Tibial artery (tissue), 4 donors: ENCODE data around the gene HINT3.

Experiments
- DNase-seq, 2 donors: peaks; one replicate each; pipeline ENCODE4 v3.0.0-alpha.2; 2019
- H3K27ac ChIP-seq, 2 donors: fragments of 200-600 bp; sonication (generic) in 1 of 2; 1 replicate in 1 of 2; 2 replicates in 1 of 2; pipeline ENCODE4 v1.5.1; 2018 to 2019; ENCODE audit warnings: mild to moderate bottlenecking in 1 of 2
- H3K27me3 ChIP-seq, 2 donors: fragments of 200-600 bp; sonication (generic) in 1 of 2; one replicate each; pipeline versions ENCODE4 v1.5.1 to v1.6.0; 2016 to 2019
- H3K36me3 ChIP-seq, 3 donors: fragments of 200-600 bp; sonication (generic) in 2 of 3; one replicate each; pipeline ENCODE4 v1.5.1; 2016 to 2019; ENCODE audit warnings: mild to moderate bottlenecking in 2 of 3
- H3K4me1 ChIP-seq, 4 donors: fragments of 200-600 bp; sonication (generic) in 2 of 4; 1 replicate in 3 of 4; 2 replicates in 1 of 4; pipeline ENCODE4 v1.5.1; 2016 to 2019
- H3K4me3 ChIP-seq, 2 donors: fragments of 200-600 bp; sonication (generic) in 1 of 2; 1 replicate in 1 of 2; 2 replicates in 1 of 2; pipeline ENCODE4 v1.5.1; 2018 to 2019; ENCODE audit warnings: mild to moderate bottlenecking in 2 of 2
- H3K9me3 ChIP-seq, 3 donors: fragments of 200-600 bp; sonication (generic) in 1 of 3; one replicate each; pipeline ENCODE4 v1.5.1; 2016 to 2019
- intact Hi-C: fragments of 100-400 bp; cut with DNase I; formaldehyde crosslinking; loops from one replicate; pipeline ENCODE4 v1.15.0; 2023; ENCODE audit warnings: low total_unique reads
- TF ChIP-seq, protein P1 (sequence below), 2 experiments: fragments of 200-600 bp in 1 of 2; fragments of 450-650 bp in 1 of 2; IDR thresholded peaks; one replicate each; pipeline ENCODE4 v1.5.1; 2017 to 2019; ENCODE audit warnings: antibody characterized with exemption in 2 of 2, mild to moderate bottlenecking in 1 of 2, moderate library complexity in 1 of 2

Gene HINT3

GRCh38 chr6:125924169-125924568 lies 32.4 kb upstream of the HINT3 start:
- Histone ChIP-seq H3K9me3 (no peaks in the 10 kb centered on the region), H3K4me3 (no peak overlapping the region), H3K27ac (no peak overlapping the region), H3K36me3 (peaks cover 51 to 62% (median 62%) of the 10 kb centered on the region in 3 donors), H3K4me1 (peaks cover 0 to 6% (median 2%) of the 10 kb centered on the region in 4 donors), H3K27me3 (no peaks in the 10 kb centered on the region)
- DNase-seq: no peak
- TF ChIP-seq, protein P1, sequence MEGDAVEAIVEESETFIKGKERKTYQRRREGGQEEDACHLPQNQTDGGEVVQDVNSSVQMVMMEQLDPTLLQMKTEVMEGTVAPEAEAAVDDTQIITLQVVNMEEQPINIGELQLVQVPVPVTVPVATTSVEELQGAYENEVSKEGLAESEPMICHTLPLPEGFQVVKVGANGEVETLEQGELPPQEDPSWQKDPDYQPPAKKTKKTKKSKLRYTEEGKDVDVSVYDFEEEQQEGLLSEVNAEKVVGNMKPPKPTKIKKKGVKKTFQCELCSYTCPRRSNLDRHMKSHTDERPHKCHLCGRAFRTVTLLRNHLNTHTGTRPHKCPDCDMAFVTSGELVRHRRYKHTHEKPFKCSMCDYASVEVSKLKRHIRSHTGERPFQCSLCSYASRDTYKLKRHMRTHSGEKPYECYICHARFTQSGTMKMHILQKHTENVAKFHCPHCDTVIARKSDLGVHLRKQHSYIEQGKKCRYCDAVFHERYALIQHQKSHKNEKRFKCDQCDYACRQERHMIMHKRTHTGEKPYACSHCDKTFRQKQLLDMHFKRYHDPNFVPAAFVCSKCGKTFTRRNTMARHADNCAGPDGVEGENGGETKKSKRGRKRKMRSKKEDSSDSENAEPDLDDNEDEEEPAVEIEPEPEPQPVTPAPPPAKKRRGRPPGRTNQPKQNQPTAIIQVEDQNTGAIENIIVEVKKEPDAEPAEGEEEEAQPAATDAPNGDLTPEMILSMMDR (IDR thresholded peaks at IDR 0.05): no peak
- intact Hi-C loops: no loop called here

DNA sequence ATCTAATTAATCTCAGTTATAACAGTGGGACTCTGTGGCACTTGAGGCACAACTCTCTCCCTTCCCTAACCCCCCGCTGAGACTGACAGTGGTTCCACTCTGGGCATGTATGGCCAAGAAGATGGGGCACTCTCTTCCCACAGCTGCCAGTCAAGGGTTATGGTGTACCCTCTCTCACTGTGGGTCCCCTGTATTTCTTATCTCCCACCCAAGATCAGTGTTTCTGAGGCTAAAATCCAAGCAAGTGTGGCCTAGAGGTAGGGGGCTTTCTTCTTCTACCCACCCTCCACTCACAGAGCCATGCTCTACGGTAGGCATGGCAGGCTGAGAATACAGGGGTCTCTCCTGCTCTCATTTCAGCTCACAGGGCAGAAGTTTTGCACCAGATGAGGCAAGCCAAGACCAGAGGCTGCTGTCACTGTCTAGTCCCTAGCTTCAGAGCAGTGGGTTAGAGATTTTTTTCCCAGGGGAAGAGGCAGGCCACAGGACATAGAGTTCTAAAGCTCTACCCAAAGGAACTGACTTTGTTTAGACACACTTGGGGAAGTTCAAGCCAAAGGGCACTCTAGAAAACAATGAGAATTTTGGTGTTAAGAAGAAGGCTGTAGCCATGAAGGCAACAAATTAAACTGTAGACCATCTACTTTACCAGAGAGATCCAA lies 31.7 kb upstream of the HINT3 start:
- peaks cover 51 to 64% (median 62%) of the 10 kb centered on the region in 3 donors for H3K36me3 ChIP-seq
- intact Hi-C loops: no loop called here
- H3K4me1 ChIP-seq: peaks cover 0 to 4% (median 0%) of the 10 kb centered on the region in 4 donors
- H3K27me3 ChIP-seq: no peaks in the 10 kb centered on the region
- H3K27ac ChIP-seq: no peak overlapping the region
- H3K4me3 ChIP-seq: no peak overlapping the region
- TF ChIP-seq, protein P1 (IDR thresholded peaks at IDR 0.05): no peak
- DNase-seq: no peak
- H3K9me3 ChIP-seq: no peaks in the 10 kb centered on the region

GRCh38 chr6:125926711-125927110 lies 29.9 kb upstream of the HINT3 start:
- TF ChIP-seq, protein P1 (IDR thresholded peaks at IDR 0.05): no peak
- Histone ChIP-seq H3K4me3 (no peak overlapping the region), H3K9me3 (no peaks in the 10 kb centered on the region), H3K36me3 (peaks cover 50 to 58% (median 55%) of the 10 kb centered on the region in 3 donors), H3K27ac (no peak overlapping the region), H3K4me1 (peaks cover 0 to 4% (median 0%) of the 10 kb centered on the region in 4 donors), H3K27me3 (no peaks in the 10 kb centered on the region)
- DNase-seq: no peak
- intact Hi-C loops: no loop called here

DNA sequence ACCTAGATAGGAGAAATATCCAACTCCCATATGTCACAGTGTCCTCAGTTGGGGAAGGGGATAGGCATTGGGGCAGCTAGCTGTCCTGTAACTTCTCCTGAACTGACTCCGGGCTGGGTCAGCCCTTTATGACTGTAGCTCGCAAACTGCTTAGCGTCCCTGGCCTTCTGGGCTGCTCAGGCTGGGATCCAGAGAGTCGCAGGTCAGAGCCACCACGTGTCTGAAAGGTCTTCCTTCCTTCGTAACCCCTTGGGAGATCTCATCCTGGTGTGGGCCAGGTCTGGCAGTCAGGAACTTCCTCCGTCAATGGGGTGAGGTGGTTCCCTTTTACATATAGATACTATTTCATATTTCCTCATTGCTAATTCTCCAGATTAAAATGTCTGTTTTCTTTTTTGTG lies 28.8 kb upstream of the HINT3 start:
- Histone ChIP-seq H3K27ac (no peak overlapping the region), H3K36me3 (peaks cover 39 to 48% (median 46%) of the 10 kb centered on the region in 3 donors), H3K27me3 (no peaks in the 10 kb centered on the region), H3K4me3 (no peak overlapping the region), H3K4me1 (no peaks in the 10 kb centered on the region), H3K9me3 (no peaks in the 10 kb centered on the region)
- no peak for DNase-seq
- TF ChIP-seq, protein P1 (IDR thresholded peaks at IDR 0.05): no peak
- intact Hi-C loops: no loop called here

GRCh38 chr6:125930765-125931418 lies 25.7 kb upstream of the HINT3 start:
- intact Hi-C loops: no loop called here
- Histone ChIP-seq H3K27ac (no peak overlapping the region), H3K27me3 (no peaks in the 10 kb centered on the region), H3K9me3 (no peaks in the 10 kb centered on the region), H3K4me3 (no peak overlapping the region), H3K36me3 (peaks cover 21 to 23% (median 22%) of the 10 kb centered on the region in 3 donors), H3K4me1 (no peaks in the 10 kb centered on the region)
- no peak for DNase-seq
- TF ChIP-seq, protein P1 (IDR thresholded peaks at IDR 0.05): no peak
